ENCODE measurements around the gene CCT3. TPM values are rescaled to one million over a fixed set of nuclear protein-coding genes. Genes with fewer than 3 reads are reported as not detected.

CCT3 gene
- total RNA-seq, 1 donor from 2014 or later = 343 TPM

- H3K36me3 Mint-ChIP-seq (ENCODE audit: low read depth) = peaks cover 7% of the 10 kb centered on the region
These were observed 61.6 kb downstream of the CCT3 start for GRCh38 chr1:156276532-156276931.

GRCh38 chr1:156270314-156270713, 67.8 kb downstream of the CCT3 start:
- TF ChIP-seq CTCF (conservative IDR thresholded peaks at IDR 0.05) = no peak
- H3K27me3 Mint-ChIP-seq (ENCODE audit: low read depth) = no peaks in the 10 kb centered on the region
- no peaks in the 10 kb centered on the region for H3K9me3 Mint-ChIP-seq
- H3K4me3 Mint-ChIP-seq = no peak overlapping the region
- no peak overlapping the region for H3K27ac Mint-ChIP-seq (ENCODE audit: unreplicated experiment)
- H3K4me1 Mint-ChIP-seq = no peaks in the 10 kb centered on the region
- no peak for DNase-seq (ENCODE audit: low read depth, low spot score)
- peaks cover 32% of the 10 kb centered on the region for H3K36me3 Mint-ChIP-seq (ENCODE audit: low read depth)

More at GRCh38 chr1:156276532-156276931, 61.6 kb downstream of the CCT3 start:
- no peaks in the 10 kb centered on the region for H3K27me3 Mint-ChIP-seq (ENCODE audit: low read depth)
- no peaks in the 10 kb centered on the region for H3K9me3 Mint-ChIP-seq
- no peak for DNase-seq (ENCODE audit: low read depth, low spot score)
- no peak overlapping the region for H3K27ac Mint-ChIP-seq (ENCODE audit: unreplicated experiment)
- H3K4me1 Mint-ChIP-seq = peaks cover 15% of the 10 kb centered on the region
- no peak for TF ChIP-seq CTCF (conservative IDR thresholded peaks at IDR 0.05)
- no peak overlapping the region for H3K4me3 Mint-ChIP-seq

GRCh38 chr1:156268336-156268735, 69.8 kb downstream of the CCT3 start:
- Mint-ChIP-seq H3K36me3 (ENCODE audit: low read depth) (peaks cover 38% of the 10 kb centered on the region), H3K27ac (ENCODE audit: unreplicated experiment) (no peak overlapping the region), H3K27me3 (ENCODE audit: low read depth) (no peaks in the 10 kb centered on the region), H3K9me3 (no peaks in the 10 kb centered on the region), H3K4me3 (no peak overlapping the region), H3K4me1 (no peaks in the 10 kb centered on the region)
- no peak for DNase-seq (ENCODE audit: low read depth, low spot score)
- no peak for TF ChIP-seq CTCF (conservative IDR thresholded peaks at IDR 0.05)

GRCh38 chr1:156266051-156266450, 72.0 kb downstream of the CCT3 start:
- no peak overlapping the region for H3K27ac Mint-ChIP-seq (ENCODE audit: unreplicated experiment)
- H3K4me1 Mint-ChIP-seq = peaks cover 3% of the 10 kb centered on the region
- no peaks in the 10 kb centered on the region for H3K27me3 Mint-ChIP-seq (ENCODE audit: low read depth)
- no peaks in the 10 kb centered on the region for H3K9me3 Mint-ChIP-seq
- no peak for TF ChIP-seq CTCF (conservative IDR thresholded peaks at IDR 0.05)
- DNase-seq (ENCODE audit: low read depth, low spot score) = no peak
- no peak overlapping the region for H3K4me3 Mint-ChIP-seq
- peaks cover 44% of the 10 kb centered on the region for H3K36me3 Mint-ChIP-seq (ENCODE audit: low read depth)

- Mint-ChIP-seq H3K4me3 (no peak overlapping the region), H3K9me3 (no peaks in the 10 kb centered on the region), H3K27ac (ENCODE audit: unreplicated experiment) (no peak overlapping the region), H3K4me1 (peaks cover 11% of the 10 kb centered on the region), H3K27me3 (ENCODE audit: low read depth) (no peaks in the 10 kb centered on the region), H3K36me3 (ENCODE audit: low read depth) (peaks cover 46% of the 10 kb centered on the region)
- no peak for DNase-seq (ENCODE audit: low read depth, low spot score)
- TF ChIP-seq CTCF (conservative IDR thresholded peaks at IDR 0.05) = no peak
These were observed 74.8 kb downstream of the CCT3 start for GRCh38 chr1:156263288-156263655.
